SIG-M5 treated with dmso at 0.1 percent for 504 hours (cell line): ENCODE results near the gene TNRC6B.
"Not testable (repeated sequence)": the region's sequence is repeated elsewhere in the genome, so short reads cannot be mapped to it uniquely, and the experiment has no call there.

ENCODE experiments used
- DNase-seq: peaks from one replicate; lab custom pipeline; 2025; ENCODE audit not compliant: unreplicated experiment; lab: John Stamatoyannopoulos, UW

TNRC6B gene

DNA sequence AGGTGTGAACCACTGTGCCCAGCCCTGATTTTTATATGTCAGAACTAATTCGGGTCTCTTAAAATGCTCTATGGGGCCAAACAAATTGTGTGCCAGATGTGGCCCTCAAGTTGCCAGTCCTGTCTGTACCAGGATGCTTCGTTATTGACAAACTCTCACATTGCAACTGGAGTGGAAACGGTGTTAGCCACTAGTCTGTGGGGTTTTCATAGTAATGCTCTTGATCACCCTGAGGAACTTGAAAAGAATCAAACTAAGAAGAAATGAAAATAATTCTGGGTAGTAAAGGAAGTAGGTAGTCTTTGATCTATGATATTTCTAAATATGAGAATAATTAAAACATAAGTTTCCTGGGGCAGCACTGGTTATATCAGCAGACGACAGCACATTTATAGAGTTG, 101.3 kb downstream of the TNRC6B start:
- DNase-seq: no peak

DNA sequence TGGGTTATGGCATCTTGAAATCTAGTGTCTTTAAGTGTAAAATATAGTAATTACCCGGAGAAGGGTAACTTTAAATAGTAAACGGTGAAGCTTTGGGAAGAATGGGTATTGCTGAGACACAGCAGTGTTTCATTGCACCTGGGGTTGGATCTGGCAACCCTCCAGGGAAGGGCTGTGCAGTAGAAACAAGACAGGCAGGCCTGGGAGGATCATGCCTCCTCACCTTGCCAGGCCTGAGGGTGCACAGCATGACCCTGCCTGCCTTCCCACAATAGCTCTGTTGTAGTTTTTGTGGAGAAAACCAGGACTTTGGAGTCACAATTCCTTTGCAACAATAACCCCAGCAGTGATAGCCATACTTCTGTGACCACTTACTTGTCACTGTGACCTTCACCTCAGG, 104.0 kb downstream of the TNRC6B start:
- DNase-seq: no peak

DNA sequence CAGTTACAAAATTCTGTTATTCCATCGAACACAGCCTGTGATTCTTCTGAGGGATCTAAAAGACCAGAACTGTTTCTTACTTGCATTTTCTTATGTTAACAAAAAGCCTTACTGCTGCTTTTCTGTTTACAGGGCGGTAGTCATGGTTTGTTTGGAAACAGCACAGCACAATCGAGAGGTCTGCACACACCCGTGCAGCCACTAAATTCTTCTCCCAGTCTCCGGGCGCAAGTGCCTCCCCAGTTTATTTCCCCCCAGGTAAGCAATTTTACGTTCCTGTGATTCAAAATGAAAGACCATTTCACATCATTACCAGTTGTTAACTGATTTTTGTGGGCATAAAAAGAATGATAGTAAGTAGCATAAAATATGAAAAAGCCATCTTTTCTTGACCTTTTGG, 107.8 kb downstream of the TNRC6B start:
- DNase-seq: no peak

DNA sequence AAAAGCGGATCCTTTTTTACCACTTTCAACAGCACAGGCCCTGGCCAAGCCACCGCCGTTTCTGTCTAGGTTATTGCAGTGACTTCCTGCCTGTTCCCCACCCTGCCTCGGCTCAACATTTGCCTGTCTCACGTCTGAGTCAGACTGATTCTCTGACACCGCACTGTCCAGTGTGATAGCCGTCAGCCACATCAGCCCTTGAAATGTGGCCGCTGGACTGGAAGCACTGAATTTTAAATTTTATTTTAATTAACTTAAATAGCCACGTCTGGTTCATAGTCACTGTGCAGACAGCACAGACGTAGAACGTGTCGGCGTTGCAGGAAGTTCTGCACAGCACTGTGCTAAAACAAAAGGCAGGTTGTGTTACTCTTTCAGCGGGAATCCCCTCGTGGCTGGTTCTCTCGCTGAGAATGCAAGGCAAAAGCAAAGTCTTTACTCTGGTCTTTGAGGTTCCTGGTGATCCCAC, 112.3 kb downstream of the TNRC6B start:
- no peak for DNase-seq

DNA sequence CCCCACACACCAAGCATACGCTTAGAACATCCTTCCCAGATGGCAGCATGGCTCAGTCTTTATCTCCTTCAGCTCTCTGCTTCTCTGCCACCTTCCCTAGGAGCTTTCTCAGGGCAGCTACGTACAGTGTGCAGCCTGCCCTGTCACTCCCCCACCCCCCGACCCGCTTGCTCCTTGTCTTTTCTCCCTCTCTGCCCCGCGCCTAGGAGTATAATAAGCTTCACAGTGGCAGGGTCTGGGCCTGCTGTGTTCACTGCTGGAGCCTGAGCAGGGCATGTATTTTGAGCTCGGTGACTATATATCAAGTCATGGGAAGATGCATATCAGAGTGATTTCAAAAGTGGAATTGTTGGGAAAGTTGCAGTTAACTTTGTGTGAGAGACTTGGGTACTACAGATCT, 112.8 kb downstream of the TNRC6B start:
- no peak for DNase-seq

DNA sequence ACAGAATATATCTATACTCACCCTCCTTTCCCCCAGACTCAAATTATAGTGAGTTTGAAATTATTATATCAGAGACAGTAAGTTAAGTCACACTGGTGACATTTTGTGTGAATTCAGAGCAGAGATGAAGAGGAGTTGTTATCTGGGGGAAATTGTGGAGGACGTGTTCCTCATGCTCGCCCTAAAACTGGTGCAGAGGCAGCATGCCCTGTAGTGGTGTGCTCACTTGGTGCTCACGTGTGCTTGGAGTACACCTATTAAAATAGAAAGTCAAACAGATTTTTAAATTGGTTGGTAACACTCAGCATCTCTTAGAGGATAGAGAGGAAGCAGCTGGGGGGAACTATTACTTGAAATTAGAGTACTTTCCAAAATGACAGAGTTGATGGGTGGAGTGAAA, 117.0 kb downstream of the TNRC6B start:
- no peak for DNase-seq

DNA sequence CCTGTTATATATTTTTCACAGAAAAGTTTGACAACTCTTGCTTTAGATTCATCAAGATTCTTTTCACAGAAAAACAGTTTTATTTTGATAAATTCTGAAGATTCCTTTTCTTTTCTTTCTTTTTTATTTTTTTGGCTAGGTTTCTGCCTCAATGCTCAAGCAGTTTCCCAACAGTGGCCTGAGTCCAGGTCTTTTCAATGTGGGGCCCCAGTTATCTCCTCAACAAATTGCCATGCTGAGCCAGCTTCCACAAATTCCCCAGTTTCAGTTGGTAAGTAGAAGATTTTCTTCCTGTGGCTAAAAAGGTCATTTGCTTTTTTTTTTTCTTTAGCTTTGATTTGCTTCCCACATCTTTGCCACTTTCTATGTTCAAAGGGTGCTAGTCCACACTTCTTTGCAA, 122.6 kb downstream of the TNRC6B start:
- no peak for DNase-seq

DNA sequence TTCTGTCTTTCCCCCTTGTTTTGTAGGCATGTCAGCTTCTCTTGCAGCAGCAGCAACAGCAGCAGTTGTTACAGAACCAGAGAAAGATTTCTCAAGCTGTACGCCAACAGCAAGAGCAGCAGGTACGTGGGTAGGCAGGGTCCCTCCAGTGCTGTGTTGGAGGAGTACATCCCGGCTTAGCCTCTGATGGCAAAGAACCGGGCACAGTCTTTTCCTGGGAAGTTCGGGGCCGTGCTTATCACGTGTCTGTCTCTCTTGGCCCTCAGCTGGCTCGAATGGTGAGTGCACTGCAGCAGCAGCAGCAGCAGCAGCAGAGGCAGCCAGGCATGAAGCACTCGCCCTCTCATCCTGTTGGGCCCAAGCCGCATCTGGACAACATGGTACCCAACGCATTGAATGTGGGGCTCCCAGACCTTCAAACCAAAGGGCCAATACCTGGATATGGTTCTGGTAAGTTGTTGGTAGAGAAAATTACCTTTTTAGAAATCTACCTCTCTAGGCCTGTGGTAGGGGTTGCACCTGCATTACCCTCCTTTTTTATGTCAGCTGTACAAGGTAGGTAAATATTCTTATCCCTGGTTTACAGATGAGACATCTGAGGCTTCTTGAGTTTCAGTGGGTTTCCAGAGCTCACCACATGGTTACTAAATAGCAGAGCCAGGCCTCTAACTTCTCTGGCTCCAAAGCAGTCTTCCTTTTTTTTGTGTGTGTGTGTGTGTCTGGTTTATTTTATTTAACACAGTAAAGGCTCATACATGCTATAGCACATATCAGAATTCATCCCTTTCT, 123.4 kb downstream of the TNRC6B start:
- no peak for DNase-seq

DNA sequence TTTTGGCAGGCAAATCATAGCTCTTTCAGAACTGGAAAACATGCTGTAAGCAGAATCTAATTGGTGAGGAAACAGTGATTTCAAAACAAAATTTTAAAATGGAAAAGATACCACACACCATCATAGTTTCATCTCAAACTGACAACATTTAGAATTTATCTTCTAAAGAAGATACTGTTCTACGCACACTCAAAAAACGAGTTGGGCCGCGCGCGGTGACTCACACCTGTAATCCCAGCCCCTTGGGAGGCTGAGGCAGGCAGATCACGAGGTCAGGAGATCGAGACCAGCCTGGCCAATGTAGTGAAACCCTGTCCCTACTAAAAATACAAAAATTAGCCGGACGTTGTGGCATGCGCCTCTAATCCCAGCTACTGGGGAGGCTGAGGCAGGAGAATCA, 124.4 kb downstream of the TNRC6B start:
- no peak for DNase-seq

DNA sequence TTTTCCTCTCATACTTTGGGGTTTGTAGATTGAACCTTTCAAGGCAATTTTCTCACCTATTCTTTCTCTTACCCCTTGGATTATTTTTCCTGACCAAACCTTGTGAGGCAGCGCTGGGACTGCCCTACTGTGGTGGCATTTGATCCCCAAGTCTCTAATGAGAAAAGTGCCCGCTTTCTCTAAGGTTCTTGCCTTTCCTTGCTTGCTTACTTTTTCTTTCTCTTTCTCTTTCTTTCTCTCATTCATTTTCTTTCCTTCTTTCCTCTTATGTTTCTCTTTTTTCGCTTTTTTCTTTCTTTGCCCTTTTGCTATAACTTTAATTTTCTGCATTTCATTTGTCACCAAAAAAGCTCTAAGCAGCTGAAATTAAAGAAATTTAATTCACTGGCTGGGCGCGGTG, 127.9 kb downstream of the TNRC6B start:
- DNase-seq: no peak

DNA sequence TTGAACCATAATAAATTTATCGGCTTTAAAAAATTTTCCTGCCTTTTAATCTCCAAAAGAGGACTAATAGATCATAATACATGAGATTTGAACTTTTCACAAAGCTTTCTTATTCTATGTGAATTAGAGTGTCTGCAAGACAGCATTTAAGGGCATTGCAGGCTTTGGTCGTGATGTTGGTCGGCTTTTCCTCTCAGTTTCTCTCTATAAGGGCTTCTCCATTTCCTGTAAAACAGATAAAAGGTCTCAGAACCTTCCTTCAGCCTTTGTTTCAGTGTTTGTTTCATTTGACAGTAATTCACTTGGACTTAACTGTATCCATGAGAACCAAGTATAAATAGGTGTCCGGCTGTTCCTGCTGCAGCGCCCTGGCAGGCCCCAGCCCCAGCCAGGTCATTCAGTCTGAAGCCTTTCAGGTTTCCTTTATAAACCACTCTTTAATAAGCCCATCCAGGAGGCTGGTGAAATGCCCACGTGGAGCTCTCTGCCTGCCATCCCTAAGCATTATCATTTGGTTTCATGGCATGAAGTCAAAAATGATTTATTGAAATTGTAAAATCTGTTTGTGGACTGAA, 131.4 kb downstream of the TNRC6B start:
- DNase-seq: no peak

DNA sequence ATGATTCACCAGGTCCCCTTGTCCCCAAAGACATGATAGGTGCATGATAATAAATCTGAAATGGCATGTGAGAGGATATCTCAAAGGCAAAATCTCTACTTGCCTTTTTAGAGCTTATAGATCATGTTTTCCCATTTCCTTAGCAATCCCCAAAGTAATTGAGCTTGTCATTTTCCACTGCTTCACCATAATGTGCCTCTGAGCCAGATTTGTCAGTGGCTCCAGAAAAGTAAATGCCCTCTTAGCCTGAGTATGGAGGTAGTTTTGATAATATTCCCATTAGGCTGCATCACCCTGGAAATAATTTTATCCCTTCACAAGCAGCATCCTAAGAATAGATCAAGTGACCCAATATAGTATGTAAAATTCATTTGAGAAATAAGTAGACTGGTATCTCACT, 131.9 kb downstream of the TNRC6B start:
- no peak for DNase-seq

DNA sequence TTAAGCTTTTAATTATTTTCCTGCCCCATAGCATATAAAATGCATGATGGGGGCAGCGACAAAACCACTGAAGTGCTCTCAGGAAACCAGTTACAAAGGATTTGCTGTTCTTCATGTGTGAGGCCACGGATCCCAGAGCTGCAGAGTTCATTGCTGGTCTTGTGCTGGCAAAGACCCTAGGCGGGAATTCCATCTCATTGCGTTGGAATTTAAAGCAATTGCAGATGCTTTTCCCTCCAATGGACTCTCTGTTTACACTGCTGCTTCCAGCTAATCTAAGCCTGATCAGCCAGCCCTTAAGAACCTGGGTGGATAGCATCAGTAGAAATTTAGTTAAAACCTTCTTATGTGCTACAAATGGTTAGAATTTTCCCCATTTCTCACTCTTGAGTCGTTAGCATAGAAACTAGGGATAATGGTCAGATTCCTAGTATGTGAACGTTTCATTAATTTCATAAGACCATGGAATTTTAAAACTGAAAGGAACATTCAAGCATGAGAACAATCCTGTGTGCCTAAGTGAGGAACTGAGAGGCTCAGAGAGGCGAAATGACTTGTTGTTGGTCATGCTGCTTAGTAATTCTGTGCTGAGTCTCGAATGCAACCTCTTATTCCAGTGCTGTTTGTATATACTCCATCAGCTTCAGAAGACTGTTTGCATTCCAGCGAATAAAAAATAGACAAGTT, 132.5 kb downstream of the TNRC6B start:
- DNase-seq: no peak

DNA sequence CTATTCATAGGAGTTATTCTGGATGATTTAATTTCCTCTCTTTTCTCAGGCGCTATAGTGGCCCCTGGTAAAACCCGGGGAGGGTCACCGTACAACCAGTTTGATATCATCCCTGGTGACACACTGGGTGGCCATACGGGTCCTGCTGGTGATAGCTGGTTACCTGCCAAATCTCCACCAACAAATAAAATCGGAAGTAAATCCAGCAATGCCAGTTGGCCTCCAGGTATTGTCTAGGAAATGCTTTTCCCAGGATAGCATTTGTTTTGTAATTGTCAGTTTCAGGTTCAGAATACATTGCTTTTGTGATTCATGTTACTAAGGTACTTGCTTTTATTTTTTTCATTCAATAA, 133.0 kb downstream of the TNRC6B start:
- no peak for DNase-seq

DNA sequence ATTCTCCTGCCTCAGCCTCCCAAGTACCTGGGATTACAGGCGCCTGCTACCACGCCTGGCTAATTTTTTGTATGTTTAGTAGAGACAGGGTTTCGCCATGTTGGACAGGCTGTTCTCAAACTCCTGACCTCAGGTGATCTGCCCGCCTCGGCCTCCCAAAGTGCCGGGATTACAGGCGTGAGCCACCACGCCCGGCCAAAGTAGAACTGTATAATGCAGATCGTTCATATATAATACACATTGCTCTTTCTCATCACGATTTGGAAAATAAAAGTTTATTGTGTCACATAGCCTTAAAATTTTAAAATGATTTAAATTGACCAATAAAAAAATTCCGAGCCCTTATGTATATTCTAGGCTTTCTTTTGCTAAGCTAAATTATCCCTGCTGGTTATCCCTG, 133.9 kb downstream of the TNRC6B start:
- DNase-seq: not testable (repeated sequence)

DNA sequence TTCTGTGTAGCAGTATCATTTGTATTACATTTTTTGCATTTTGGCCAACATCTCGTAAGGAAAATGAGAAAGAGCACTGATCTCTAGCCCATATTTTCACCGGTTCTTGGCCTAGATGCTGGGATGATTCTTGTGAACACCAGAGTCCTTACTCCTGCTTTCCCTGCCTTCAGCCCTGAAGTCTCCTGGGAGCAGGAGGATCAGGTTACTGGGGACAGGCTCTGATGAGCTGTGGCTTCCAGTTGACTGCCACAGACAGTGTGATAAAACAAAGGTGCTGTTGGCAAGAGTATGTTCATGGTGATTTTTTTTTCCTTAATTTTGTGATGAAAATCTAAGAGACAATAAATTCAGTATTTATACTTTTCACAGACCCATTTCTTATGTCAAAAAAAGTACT, 134.3 kb downstream of the TNRC6B start:
- DNase-seq: no peak

DNA sequence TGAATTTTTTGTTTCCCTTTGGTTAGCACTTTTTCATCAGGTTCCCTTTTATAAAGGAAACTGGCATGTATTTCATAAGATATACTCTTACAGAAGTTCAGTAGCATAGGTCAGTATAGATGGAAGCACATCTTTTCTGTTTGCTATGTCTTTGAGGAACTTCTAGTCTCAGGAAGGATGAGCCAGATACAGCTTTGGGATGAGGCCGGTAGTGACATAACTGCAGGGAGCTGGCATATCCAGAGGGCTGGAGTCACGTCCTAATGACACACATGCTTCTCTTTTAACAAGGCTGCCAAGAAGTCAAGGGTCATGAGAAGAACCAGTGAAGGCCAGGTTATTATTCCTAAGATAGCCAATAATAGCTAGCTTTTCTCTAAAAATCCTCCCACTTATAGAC, 135.3 kb downstream of the TNRC6B start:
- no peak for DNase-seq

DNA sequence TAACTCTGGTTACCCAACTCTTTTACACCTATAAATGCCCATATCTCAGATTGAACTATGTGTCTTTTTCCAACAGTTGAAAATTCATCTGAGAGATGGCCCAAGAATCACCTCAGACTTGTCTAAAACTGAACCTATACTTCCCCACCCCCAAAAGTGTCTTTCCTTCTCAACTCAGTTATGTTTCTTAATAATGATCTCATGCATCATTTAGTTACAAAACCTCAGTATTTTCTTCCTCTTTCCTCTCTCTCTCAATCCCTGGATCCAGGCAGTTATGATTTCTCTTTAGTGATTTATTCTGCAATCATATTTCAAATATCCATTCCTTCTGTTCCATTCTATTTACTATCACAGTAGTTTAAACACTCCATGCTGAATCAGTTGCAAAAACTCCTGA, 136.3 kb downstream of the TNRC6B start:
- no peak for DNase-seq

DNA sequence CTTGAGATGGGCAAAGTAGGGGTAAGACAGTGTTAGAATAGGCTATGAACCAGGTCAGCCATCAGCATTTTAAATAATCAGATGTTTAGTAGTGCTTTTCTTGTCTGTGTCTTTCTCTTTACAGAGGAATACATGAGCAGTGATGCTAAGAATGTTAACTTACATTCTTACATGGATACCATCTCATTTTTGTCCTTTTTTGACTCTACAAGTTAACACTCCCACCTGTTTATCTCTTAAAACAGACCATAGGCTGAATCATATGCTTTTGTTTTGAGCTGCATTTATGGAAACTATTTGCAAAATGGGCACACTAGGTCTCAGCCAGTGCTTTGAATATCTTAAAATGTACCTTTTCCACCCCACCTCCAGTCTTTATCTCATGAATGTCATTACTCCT, 143.0 kb downstream of the TNRC6B start:
- DNase-seq: no peak

DNA sequence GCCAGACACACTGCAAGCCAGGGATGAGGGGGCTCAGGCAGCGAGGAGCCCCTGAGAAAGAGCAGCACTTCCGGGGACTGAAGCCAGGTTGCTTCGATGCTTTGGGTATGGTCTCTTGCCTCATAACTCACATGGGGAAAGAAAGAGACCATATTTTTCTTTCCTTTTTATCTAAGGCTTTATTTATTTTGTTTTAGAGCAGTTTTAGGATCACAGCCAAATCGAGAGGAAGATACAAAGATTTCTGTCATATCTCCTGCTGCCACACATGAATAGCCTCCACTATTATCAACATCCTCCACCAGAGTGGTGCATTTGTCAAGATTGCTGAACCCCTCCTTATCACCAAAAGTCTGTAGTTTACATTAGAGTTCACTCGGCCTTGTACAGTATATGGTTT, 144.3 kb downstream of the TNRC6B start:
- no peak for DNase-seq

DNA sequence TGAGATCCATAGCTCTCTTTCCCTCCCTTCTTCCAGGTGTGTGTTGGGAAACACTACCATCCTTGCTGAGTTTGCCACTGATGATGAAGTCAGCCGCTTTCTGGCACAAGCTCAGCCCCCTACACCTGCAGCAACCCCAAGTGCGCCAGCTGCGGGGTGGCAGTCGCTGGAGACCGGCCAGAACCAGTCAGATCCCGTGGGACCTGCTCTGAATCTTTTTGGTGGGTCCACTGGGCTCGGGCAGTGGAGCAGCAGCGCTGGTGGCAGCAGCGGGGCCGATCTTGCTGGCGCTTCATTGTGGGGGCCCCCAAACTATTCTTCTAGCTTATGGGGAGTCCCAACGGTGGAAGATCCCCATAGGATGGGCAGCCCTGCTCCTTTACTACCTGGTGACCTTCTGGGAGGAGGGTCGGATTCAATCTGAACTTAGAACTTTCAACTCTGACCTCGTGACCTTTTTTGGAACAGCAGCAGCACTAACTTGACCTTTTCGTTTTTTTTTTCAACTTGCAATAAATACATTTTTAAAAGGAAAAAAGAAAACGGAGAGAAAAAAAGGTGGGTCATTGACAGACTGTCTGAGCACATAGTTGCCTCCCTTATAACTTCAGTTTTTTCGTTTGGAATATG, 145.2 kb downstream of the TNRC6B start:
- DNase-seq: no peak

DNA sequence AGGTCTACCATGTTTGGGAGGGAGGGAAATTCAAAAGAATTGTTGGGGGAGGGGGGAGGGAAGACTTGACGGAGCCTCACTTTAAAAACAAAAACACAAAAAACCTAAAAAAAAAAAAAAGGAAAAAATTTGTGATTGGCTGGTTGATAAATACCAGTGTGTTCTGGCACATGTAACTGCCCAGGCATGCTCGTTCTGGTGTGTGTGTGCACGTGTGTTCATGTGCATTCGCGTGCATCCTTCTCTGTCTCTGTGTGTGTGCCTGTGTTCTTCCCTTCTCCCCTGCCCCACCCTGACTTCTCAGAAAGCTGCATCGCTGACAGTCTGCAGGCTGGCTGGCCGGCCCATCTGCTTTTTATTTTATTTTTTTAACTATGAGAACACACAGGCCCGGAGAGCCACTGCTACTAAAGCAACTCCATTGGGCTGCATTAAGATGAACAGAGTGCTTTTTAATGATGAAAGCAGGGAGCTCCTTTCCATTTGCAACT, 146.0 kb downstream of the TNRC6B start:
- DNase-seq: no peak
